ENCODE data around the gene KRT79. TPM values are rescaled to one million over a fixed set of nuclear protein-coding genes. Genes with fewer than 3 reads are reported as not detected.

The KRT79 gene
- polyA plus RNA-seq, 1 of the 3 experiments (the other 2 are of a cell fraction) = not detected

GRCh38 chr12:52867152-52867551 is 33.0 kb upstream of the KRT79 start:
- H3F3A ChIP-seq (replicated peaks; ENCODE audit: insufficient read depth) = peaks cover 6% of the 10 kb centered on the region
- no peaks in the 10 kb centered on the region for H4K20me1 ChIP-seq (ENCODE audit: insufficient read depth)
- H3K9me2 ChIP-seq = no peaks in the 10 kb centered on the region
- TF ChIP-seq TCF12 (IDR thresholded peaks at IDR 0.05) (no peak), NFIC (IDR thresholded peaks at IDR 0.05; ENCODE audit: borderline replicate concordance) (no peak), NRF1 (IDR thresholded peaks at IDR 0.05; ENCODE audit: low read depth, low read length) (no peak), FOXM1 (IDR thresholded peaks at IDR 0.05; ENCODE audit: low read depth) (no peak), EP300 (IDR thresholded peaks at IDR 0.05; ENCODE audit: borderline replicate concordance in 1 of 2, low read depth in 1 of 2, low read length in 1 of 2) (no peak), USF1 (IDR thresholded peaks at IDR 0.05; ENCODE audit: borderline replicate concordance, low read depth) (no peak), RAD21 (IDR thresholded peaks at IDR 0.05; ENCODE audit: low read length) (no peak), GATA2 (CRISPR knock-in tag; IDR thresholded peaks at IDR 0.05) (no peak), RFX5 (IDR thresholded peaks at IDR 0.05; ENCODE audit: low read length) (no peak), MAX (IDR thresholded peaks at IDR 0.05; ENCODE audit: low read depth) (no peak), USF2 (IDR thresholded peaks at IDR 0.05; ENCODE audit: borderline replicate concordance, low read depth, low read length) (no peak), JUND (IDR thresholded peaks at IDR 0.05) (no peak)
- H3K27me3 ChIP-seq (ENCODE audit: insufficient read depth) = no peaks in the 10 kb centered on the region
- H3K4me3 ChIP-seq (ENCODE audit: low read depth in 2 of 2, low read length in 1 of 2) = no peak overlapping the region
- CTCF ChIA-PET = interaction anchor here (0.7 to 4.1 kb wide), 7 partner anchors 12 to 494 kb away, joined by 3 to 28 read pairs (median 3); no protein-coding TSS in a partner anchor
- H3K4me1 ChIP-seq (ENCODE audit: control insufficient read depth in 1 of 2, insufficient read depth in 2 of 2, low read depth in 1 of 2, low read length in 1 of 2) = peaks cover 0 to 12% of the 10 kb centered on the region in 2 experiments; a peak in 3 of 4 replicates
- H2AFZ ChIP-seq (ENCODE audit: low read depth) = no peak overlapping the region
- H3K9me3 ChIP-seq = no peaks in the 10 kb centered on the region
- H3K9ac ChIP-seq = no peak overlapping the region
- POLR2A ChIA-PET = no interaction called here
- no peak overlapping the region for H3K4me2 ChIP-seq
- H3K36me3 ChIP-seq (replicated peaks in 1 of 2; ENCODE audit: control insufficient read depth in 1 of 2, insufficient read depth in 2 of 2, low read length in 1 of 2) = no peaks in the 10 kb centered on the region
- H3K79me2 ChIP-seq (ENCODE audit: insufficient read depth) = no peaks in the 10 kb centered on the region
- DNase-seq = no peak
- no peak overlapping the region for H3K27ac ChIP-seq (ENCODE audit: low read depth in 2 of 2, low read length in 1 of 2)
- WGBS (ENCODE audit: low lambda C conversion rate) = 75% methylated on average over 5 of the region's 5 CpGs

GRCh38 chr12:52865090-52865944 is 31.2 kb upstream of the KRT79 start:
- Histone ChIP-seq H3K27me3 (ENCODE audit: insufficient read depth) (peaks cover 12% of the 10 kb centered on the region; the same call in 1 of the 2 replicates), H2AFZ (ENCODE audit: low read depth) (no peak overlapping the region), H3K4me1 (ENCODE audit: control insufficient read depth in 1 of 2, insufficient read depth in 2 of 2, low read depth in 1 of 2, low read length in 1 of 2) (no peaks in the 10 kb centered on the region; a peak in 1 of 4 replicates), H3K79me2 (ENCODE audit: insufficient read depth) (no peaks in the 10 kb centered on the region), H3K36me3 (replicated peaks in 1 of 2; ENCODE audit: control insufficient read depth in 1 of 2, insufficient read depth in 2 of 2, low read length in 1 of 2) (no peaks in the 10 kb centered on the region), H4K20me1 (ENCODE audit: insufficient read depth) (no peaks in the 10 kb centered on the region), H3K9me2 (no peaks in the 10 kb centered on the region), H3K9me3 (no peaks in the 10 kb centered on the region), H3K9ac (no peak overlapping the region), H3K4me2 (no peak overlapping the region), H3F3A (replicated peaks; ENCODE audit: insufficient read depth) (peaks cover 3% of the 10 kb centered on the region), H3K4me3 (ENCODE audit: low read depth in 2 of 2, low read length in 1 of 2) (peak overlapping the region in 1 of 2 experiments; percentile 17; a peak in 1 of 4 replicates), H3K27ac (ENCODE audit: low read depth in 2 of 2, low read length in 1 of 2) (no peak overlapping the region)
- ChIA-PET POLR2A (no interaction called here), CTCF (interaction anchor here (0.6 to 4.1 kb wide), 45 partner anchors 9 to 711 kb away, joined by 3 to 28 read pairs (median 3); partner anchors contain the start of genes KRT73, KRT74 and KRT79)
- peak; percentile 87 for DNase-seq
- 72% methylated on average over 7 of the region's 10 CpGs for WGBS (ENCODE audit: low lambda C conversion rate)
- TF ChIP-seq RCOR1 (IDR thresholded peaks at IDR 0.05; ENCODE audit: low read length) (no peak), SMC3 (IDR thresholded peaks at IDR 0.05; ENCODE audit: low read depth, low read length) (peak; percentile 60), CHD2 (IDR thresholded peaks at IDR 0.05; ENCODE audit: low read length, partially characterized antibody) (no peak), RXRA (IDR thresholded peaks at IDR 0.05; ENCODE audit: borderline replicate concordance, low read depth) (no peak), REST (IDR thresholded peaks at IDR 0.05; ENCODE audit: low read depth, low read length) (no peak), MEF2A (IDR thresholded peaks at IDR 0.05; ENCODE audit: borderline replicate concordance, low read depth) (no peak), FOSL2 (IDR thresholded peaks at IDR 0.05; ENCODE audit: borderline replicate concordance, low read depth) (no peak), RAD21 (IDR thresholded peaks at IDR 0.05; ENCODE audit: low read length) (peak; percentile 69), TCF12 (IDR thresholded peaks at IDR 0.05) (no peak), FOXM1 (IDR thresholded peaks at IDR 0.05; ENCODE audit: low read depth) (no peak), CTCF (IDR thresholded peaks at IDR 0.05) (peak; percentile 78)

All from SK-N-SH (cell line).